HG02938 (cell line): ENCODE data around the gene CCR9.

Experiments
- ATAC-seq: cut with Tn5 transposase; IDR thresholded peaks from one replicate; pipeline ENCODE4 v1.9.1; 2021; ENCODE audit warnings: mild to moderate bottlenecking, moderate library complexity; ENCODE audit not compliant: unreplicated experiment

The CCR9 gene

GRCh38 chr3:45907769-45908705 is 21.7 kb downstream of the CCR9 start:
- ATAC-seq, result no peak

GRCh38 chr3:45908761-45909160 is 22.4 kb downstream of the CCR9 start:
- no peak for ATAC-seq

- ATAC-seq, result no peak
Observed at GRCh38 chr3:45909542-45909941, 23.2 kb downstream of the CCR9 start.

GRCh38 chr3:45910892-45911291 is 24.5 kb downstream of the CCR9 start:
- ATAC-seq, result no peak

GRCh38 chr3:45911511-45912226 is 25.3 kb downstream of the CCR9 start:
- ATAC-seq, result no peak

- no peak for ATAC-seq
Observed at GRCh38 chr3:45912435-45912834, 26.1 kb downstream of the CCR9 start.

GRCh38 chr3:45914362-45915058 is 28.2 kb downstream of the CCR9 start:
- ATAC-seq, result no peak

- ATAC-seq, result no peak
Observed at GRCh38 chr3:45915059-45915439, 28.7 kb downstream of the CCR9 start.

- ATAC-seq, result peak; percentile 94
Observed at GRCh38 chr3:45915518-45916231, 29.3 kb downstream of the CCR9 start.

GRCh38 chr3:45917146-45917898 is 31.0 kb downstream of the CCR9 start:
- ATAC-seq, result no peak

- no peak for ATAC-seq
Observed at GRCh38 chr3:45921158-45922038, 35.1 kb downstream of the CCR9 start.

- ATAC-seq, result no peak
Observed at GRCh38 chr3:45922039-45922326, 35.6 kb downstream of the CCR9 start.

- ATAC-seq, result no peak
Observed at GRCh38 chr3:45922950-45923590, 36.7 kb downstream of the CCR9 start.

- ATAC-seq, result no peak
Observed at GRCh38 chr3:45923755-45924154, 37.4 kb downstream of the CCR9 start.

- ATAC-seq, result no peak
Observed at GRCh38 chr3:45927881-45928280, 41.5 kb downstream of the CCR9 start.

GRCh38 chr3:45929042-45929679 is 42.8 kb downstream of the CCR9 start:
- no peak for ATAC-seq

- no peak for ATAC-seq
Observed at GRCh38 chr3:45931496-45931895, 45.2 kb downstream of the CCR9 start.

- no peak for ATAC-seq
Observed at GRCh38 chr3:45932112-45932511, 45.8 kb downstream of the CCR9 start.
